Measurements from ENCODE around the gene MTRFR.
"Not testable (repeated sequence)": the region's sequence is repeated elsewhere in the genome, so short reads cannot be mapped to it uniquely, and the experiment has no call there.

Gene MTRFR

DNA sequence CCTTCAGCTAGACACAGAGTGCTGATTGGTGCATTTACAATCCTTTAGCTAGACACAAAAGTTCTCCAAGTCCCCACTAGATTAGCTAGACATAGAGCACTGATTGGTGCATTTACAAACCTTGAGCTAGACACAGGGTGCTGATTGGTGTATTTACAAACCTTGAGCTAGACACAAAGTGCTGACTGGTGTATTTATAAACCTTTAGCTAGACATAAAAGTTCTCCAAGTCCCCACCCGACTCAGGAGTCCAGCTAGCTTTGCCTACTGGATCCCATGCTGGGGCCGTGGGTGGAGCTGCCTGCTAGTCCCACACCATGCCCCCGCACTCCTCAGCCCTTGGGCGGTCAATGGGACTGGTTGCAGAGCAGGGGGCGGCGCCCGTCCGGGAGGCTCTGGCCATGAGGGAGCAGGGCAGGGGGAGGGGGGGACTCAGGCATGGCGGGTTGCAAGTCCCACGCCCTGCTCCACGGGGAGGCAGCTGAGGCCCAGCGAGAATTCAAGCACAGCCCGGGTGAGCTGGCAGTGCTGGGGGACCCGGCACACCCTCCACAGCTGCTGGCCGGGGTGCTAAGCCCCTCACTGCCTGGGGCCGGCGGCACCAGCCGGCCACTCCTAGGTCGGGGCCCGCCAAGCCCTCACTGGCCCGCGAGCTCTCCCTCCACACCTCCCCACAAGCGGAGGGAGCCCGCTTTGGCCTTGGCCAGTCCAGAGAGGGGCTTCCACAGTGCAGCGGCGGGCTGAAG is 15.9 kb downstream of the MTRFR start:
- DNase-seq (ENCODE audit: low spot score): not testable (repeated sequence)

- DNase-seq (ENCODE audit: low spot score): no peak
These were observed 17.5 kb downstream of the MTRFR start for GRCh38 chr12:123250471-123251383.

GRCh38 chr12:123251403-123252076 is 18.3 kb downstream of the MTRFR start:
- DNase-seq (ENCODE audit: low spot score): no peak

DNA sequence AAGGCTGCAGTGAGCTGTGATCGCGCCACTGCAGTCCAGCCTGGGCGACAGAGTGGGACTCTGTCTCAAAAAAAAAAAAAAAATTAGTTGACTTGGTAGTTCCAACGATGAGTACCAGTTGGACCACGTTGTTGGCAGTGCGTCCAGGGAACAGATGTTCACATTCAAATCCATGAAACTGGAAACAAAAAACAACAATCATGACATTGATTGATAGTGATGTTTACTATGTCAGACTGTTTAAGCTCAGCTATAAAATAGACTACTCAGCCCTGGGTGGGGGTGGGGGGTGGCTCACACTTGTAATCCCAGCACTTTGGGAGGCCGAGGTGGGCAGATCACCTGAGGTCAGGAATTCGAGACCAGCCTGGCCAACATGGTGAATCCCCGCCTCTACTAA is 19.1 kb downstream of the MTRFR start:
- DNase-seq (ENCODE audit: low spot score): not testable (repeated sequence)

DNA sequence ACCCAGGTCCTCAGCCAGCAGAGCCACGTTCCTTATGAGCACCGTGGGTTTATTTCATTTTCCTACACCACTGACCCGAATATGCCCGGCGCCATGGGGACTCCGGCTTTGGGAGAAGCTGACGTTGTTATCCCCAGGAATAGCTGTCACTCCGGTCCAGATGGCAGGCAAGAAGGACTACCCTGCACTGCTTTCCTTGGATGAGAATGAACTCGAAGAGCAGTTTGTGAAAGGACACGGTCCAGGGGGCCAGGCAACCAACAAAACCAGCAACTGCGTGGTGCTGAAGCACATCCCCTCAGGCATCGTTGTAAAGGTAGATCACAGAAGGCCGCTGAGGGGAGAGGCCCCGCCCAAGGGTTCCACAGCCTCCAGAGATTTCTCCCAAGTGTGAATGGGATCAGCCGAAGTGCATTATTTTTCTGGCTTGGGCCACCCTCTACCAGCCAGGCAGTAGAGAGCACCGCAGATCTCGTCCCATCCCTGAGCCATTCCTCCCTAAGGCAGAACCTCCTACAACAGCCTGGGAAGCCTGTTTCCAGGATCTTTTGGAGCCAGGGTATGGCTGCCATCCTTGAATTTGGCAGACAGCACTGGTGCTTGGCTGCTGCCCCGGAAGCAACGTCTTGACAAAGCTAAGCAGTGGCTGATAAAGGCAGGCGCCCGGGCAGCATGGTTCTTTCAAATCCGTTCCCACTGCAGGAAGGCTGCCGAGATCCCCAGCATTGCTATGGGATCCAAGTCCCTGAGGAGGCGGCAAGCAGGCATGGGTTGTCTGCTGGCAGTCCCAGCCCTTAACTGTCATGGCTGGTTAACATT is 20.6 kb downstream of the MTRFR start:
- no peak for DNase-seq (ENCODE audit: low spot score)

DNA sequence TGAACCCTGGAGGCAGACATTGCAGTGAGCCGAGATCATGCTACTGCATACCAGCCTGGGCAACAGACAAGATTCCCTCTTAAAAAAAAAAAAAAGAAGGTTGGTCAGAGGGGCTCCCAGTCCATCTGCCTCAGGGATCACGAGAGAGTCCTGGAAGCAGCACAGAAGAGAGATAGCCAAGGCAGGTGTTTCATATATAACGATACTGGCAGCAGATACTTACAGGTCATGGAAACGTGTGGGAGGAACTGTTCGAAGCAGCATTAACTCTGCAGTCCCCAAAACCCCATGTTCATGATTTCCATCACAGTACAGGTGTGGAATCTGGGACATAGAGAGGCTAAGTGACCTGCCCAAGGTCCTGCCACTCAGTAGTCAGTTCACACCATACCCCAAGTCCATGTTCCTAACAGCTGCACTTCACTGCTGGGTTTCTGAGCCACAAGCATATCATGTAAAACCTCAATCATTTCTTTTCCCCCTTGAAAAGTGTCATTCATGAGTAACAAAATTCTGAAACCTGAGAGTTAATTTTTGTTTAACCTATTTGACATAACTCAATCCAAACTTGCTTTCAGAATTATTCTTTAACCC is 21.7 kb downstream of the MTRFR start:
- no peak for DNase-seq (ENCODE audit: low spot score)

- no peak for DNase-seq (ENCODE audit: low spot score)
These were observed 25.4 kb downstream of the MTRFR start for GRCh38 chr12:123258593-123258992.

- DNase-seq (ENCODE audit: low spot score): no peak
These were observed 26.8 kb downstream of the MTRFR start for GRCh38 chr12:123260081-123260480.

DNA sequence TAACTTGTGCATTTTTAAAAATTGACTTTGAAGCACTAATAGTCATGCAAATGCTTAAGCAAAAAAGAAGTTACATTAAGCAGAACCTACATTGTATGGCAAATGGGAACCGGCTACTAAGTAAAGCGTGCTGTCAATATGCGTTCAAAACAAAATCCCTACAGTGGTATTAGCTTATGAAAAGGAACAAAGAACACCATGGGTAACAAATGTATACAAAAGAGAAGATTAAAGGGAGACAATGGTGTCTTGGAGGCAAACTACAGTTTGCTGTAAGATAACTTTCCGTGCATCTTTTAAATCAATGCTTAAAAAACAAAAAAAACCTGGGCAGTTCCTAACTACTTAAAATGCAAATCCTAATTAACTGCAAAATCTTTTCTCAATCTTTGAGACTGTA is 28.0 kb downstream of the MTRFR start:
- DNase-seq (ENCODE audit: low spot score): no peak

- DNase-seq (ENCODE audit: low spot score): no peak
These were observed 30.1 kb downstream of the MTRFR start for GRCh38 chr12:123263196-123263817.

DNA sequence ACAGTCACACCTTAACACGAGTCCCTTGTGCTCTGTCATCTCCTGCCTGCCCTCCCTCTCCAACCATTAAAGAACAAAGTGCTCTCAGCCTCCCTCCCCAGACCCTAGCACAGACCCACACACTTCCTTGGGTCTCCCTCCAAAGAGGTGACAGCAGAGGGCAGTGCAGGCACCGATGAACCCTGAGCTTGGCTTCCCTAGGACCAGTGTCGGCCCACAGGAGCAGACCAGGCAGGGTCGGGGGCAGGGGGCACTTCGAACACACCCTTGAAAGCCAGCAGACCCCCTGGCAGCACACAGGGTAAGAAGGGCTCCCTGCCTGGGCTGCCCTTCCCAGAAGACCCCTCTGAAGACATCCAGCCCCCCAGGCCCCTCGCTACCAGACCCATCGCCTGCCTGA is 31.4 kb downstream of the MTRFR start:
- no peak for DNase-seq (ENCODE audit: low spot score)

- no peak for DNase-seq (ENCODE audit: low spot score)
These were observed 32.8 kb downstream of the MTRFR start for GRCh38 chr12:123265851-123266678.

DNA sequence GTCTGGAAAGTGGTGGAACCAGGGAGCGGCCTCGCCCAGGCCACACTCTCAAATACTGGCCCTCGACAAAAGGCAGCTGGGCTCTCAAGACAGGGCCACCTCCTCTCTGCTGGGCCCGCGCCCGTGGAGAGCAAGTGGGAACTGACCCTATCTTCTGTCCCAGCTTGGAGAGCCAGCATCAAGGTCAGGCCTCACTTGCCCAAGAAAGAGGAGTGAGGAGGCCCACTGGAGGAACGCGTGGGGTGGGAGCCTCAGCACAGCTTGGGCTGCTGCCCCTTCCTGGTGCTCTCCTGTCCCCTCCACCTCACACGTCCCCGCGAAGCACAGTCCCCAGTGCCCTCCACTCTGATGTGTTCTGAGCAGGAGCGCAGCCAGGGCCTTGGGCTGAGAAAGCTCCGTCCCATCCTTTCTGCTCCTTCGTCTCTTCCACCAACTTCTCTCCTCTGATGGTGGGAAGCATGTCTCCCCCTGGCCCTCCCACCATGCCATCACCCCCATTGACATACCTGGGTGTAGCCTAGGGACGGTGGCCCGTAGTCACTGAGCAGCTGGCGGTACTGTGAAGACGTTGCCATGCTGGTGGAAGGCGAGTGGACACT is 33.5 kb downstream of the MTRFR start:
- no peak for DNase-seq (ENCODE audit: low spot score)

- DNase-seq (ENCODE audit: low spot score): no peak
These were observed 34.2 kb downstream of the MTRFR start for GRCh38 chr12:123267335-123267920.

DNA sequence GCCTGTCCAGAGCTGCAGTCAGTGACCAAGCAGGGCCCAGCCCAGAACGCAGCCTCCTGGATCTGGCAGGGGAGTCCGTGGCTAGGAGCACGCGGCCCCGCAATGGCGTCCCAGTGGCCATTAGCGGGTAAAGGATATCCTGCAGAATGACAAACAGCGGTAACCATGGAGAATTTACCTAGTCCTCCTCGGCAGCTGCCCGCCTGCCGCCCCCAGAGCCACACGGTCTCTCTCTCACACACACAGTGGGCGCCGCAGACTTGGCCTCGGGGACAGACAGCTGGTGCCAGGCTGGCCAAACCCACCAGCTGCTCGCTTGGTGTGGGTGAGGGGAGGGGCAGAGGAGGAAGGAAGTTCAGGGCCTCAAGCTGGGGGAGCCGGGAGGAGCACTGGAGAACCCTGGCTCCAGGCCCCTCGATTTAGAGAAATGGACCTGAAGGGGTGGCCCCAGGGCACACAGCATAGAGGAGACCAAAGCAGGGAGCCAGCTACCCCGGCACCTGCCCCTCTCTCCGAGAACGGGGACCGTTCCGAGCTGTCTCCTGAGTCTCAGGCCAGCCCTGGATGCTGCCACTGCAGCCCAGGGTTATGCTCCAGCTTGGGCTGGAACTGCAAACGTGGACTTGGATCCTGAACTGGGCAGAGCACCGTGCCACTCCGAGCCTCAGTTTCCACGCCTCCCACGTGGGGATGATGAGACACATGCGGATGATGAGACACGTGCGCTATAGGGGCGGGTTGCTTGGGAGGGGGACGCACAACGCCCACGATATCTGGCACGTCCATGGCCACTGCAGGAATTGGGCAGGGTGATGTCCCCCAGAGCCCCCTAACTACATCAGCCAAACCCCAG is 35.0 kb downstream of the MTRFR start:
- DNase-seq (ENCODE audit: low spot score): no peak

GRCh38 chr12:123268850-123269249 is 35.6 kb downstream of the MTRFR start:
- no peak for DNase-seq (ENCODE audit: low spot score)

- DNase-seq (ENCODE audit: low spot score): no peak
These were observed 36.2 kb downstream of the MTRFR start for GRCh38 chr12:123269395-123269892.

DNA sequence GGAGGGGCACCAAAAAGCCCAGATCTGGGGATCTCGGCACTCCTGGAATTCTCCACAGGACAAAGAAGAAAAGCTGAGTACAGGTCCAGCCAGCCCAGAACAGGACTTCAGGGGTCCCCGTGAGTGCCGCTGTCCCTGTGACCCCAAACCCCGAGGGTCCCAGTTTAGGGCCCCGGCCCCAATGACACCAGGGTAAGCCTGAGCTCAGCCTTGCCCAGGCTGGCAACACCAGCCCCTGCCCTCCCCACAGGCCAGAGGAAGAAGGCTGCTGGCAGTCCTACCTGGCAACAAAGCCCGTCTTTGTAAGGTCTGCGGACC is 36.6 kb downstream of the MTRFR start:
- DNase-seq (ENCODE audit: low spot score): no peak
